GM12878 (cell line): Measurements from ENCODE around the gene EXOC4. TPM values are rescaled to one million over a fixed set of nuclear protein-coding genes. Genes with fewer than 3 reads are reported as not detected.

Experiments used
- ATAC-seq: fragments of 200-7000 bp; cut with Tn5 transposase; 3 replicates; pipeline ENCODE4 v1.9.1; 2020; ENCODE audit warnings: mild to moderate bottlenecking, moderate library complexity
- BruUV-seq: library from RNA; stranded (reverse); fragments of 400-500 nt; replicated peaks from 2 replicates; lab custom pipeline; 2021; lab: Mats Ljungman, UMichigan
- CTCF ChIA-PET: fragments of 300-600 bp; sonication (Branson Sonifier 250); formaldehyde crosslinking; extraction: SDS; loops from one replicate; lab custom pipeline; 2021; ENCODE audit warnings: inconsistent platforms; lab: Yijun Ruan, JAX
- POLR2A ChIA-PET: fragments of 350-600 bp; formaldehyde crosslinking; extraction: SDS; loops from one replicate; lab custom pipeline; 2021; ENCODE audit warnings: inconsistent platforms; lab: Charles Lee
- RAD21 ChIA-PET: fragments of 300-600 bp; sonication (Branson Sonifier 250); formaldehyde crosslinking; loops from one replicate; lab custom pipeline; 2023; ENCODE audit warnings: antibody characterized with exemption; ENCODE audit not compliant: unreplicated experiment; lab: Charles Lee
- SMC1A ChIA-PET: fragments of 300-600 bp; sonication (Branson Sonifier 250); formaldehyde crosslinking; loops from one replicate; lab custom pipeline; 2023; ENCODE audit not compliant: unreplicated experiment, uncharacterized antibody; lab: Charles Lee
- DNase-seq: peaks from one replicate; pipeline ENCODE4 v3.0.0-alpha.2; 2011; ENCODE audit warnings: low read depth, low spot score
- FAIRE-seq: peaks from 3 replicates; lab custom pipeline; 2011; peaks lifted over from hg19 to GRCh38; lab: Jason Lieb, UNC
- H2AFZ ChIP-seq: 2 replicates; pipeline ENCODE4 v1.6.0; 2011; ENCODE audit warnings: low read depth, low read length, control low read depth; ENCODE audit not compliant: control insufficient read depth
- H3K27ac ChIP-seq: 2 replicates; pipeline ENCODE4 v1.5.1; 2011; ENCODE audit warnings: control low read depth; ENCODE audit not compliant: control insufficient read depth, insufficient read depth
- H3K27me3 ChIP-seq, 2 experiments: replicated peaks in 1 of 2; 2 replicates each; pipeline versions ENCODE4 v1.6.0 to v1.6.1; 2011; ENCODE audit warnings: low read length in 1 of 2; ENCODE audit not compliant: control insufficient read depth in 2 of 2, insufficient read depth in 2 of 2
- H3K36me3 ChIP-seq, 2 experiments: 2 replicates each; pipeline ENCODE4 v1.5.1; 2011; ENCODE audit warnings: low read length in 1 of 2; ENCODE audit not compliant: control insufficient read depth in 2 of 2, insufficient read depth in 2 of 2
- H3K4me1 ChIP-seq: 2 replicates; pipeline ENCODE4 v1.6.1; 2011; ENCODE audit warnings: mild to moderate bottlenecking, low read length, moderate library complexity, mixed read lengths; ENCODE audit not compliant: control insufficient read depth, insufficient read depth
- H3K4me2 ChIP-seq: 2 replicates; pipeline ENCODE4 v1.6.0; 2011; ENCODE audit warnings: control low read depth; ENCODE audit not compliant: control insufficient read depth, insufficient read depth
- H3K4me3 ChIP-seq: fragments of 200-600 bp; sonication (generic); 2 replicates; pipeline ENCODE4 v1.5.1; 2016
- H3K79me2 ChIP-seq: 2 replicates; pipeline ENCODE4 v1.6.0; 2011; ENCODE audit warnings: low read length; ENCODE audit not compliant: control insufficient read depth, insufficient read depth
- H3K9ac ChIP-seq: 2 replicates; pipeline ENCODE4 v1.8.0; 2011; ENCODE audit warnings: low read length, control low read depth, mixed read lengths; ENCODE audit not compliant: control insufficient read depth, insufficient read depth
- H3K9me3 ChIP-seq: replicated peaks from 3 replicates; pipeline ENCODE4 v1.5.1; 2011; ENCODE audit warnings: mild to moderate bottlenecking, low read length; ENCODE audit not compliant: control insufficient read depth, insufficient read depth
- H4K20me1 ChIP-seq: 2 replicates; pipeline ENCODE4 v1.6.0; 2011; ENCODE audit not compliant: control insufficient read depth, insufficient read depth
- EGR1 ChIP-seq, 2 experiments: IDR thresholded peaks; 1 replicate in 1 of 2; 2 replicates in 1 of 2; pipeline ENCODE4 v1.6.1; 2011 to 2012; ENCODE audit warnings: low read depth in 2 of 2, low read length in 2 of 2, borderline replicate concordance in 1 of 2, mild to moderate bottlenecking in 1 of 2, moderate library complexity in 1 of 2
- LARP7 ChIP-seq: fragments of 450-650 bp; IDR thresholded peaks from 2 replicates; pipeline ENCODE4 v1.6.1; 2017; ENCODE audit warnings: mild to moderate bottlenecking
- POU2F2 ChIP-seq: IDR thresholded peaks from 3 replicates; pipeline ENCODE4 v1.6.1; 2011; ENCODE audit warnings: low read depth, mild to moderate bottlenecking, low read length, borderline replicate concordance
- REST ChIP-seq: IDR thresholded peaks from 2 replicates; pipeline ENCODE4 v1.6.1; 2012; ENCODE audit warnings: mild to moderate bottlenecking, low read depth, low read length
- TARDBP ChIP-seq: IDR thresholded peaks from 2 replicates; pipeline ENCODE4 v1.6.1; 2016; ENCODE audit warnings: borderline replicate concordance
- WGBS: methylation state at CpG from one replicate; pipeline ENCODE4 v1.1.6; 2016; ENCODE audit warnings: low lambda C conversion rate; ENCODE audit not compliant: insufficient replicate concordance, insufficient coverage; ENCODE audit errors: missing lambda C conversion rate; 5-methylcytosine and 5-hydroxymethylcytosine counted together
- in situ Hi-C: fragments of 300-500 bp; cut with MboI; formaldehyde crosslinking; loops from 9 replicates; pipeline ENCODE4 v1.14.3; 2018; ENCODE audit warnings: mixed read lengths
- intact Hi-C: fragments of 100-400 bp; cut with micrococcal nuclease; formaldehyde crosslinking; loops from one replicate; pipeline ENCODE4 v1.14.2; 2022; ENCODE audit not compliant: unreplicated experiment
- polyA plus RNA-seq, 11 experiments: library from polyadenylated mRNA; depleted of rRNA in 4 of 11; unstranded in 6 of 11; stranded (reverse) in 5 of 11; fragments of >200 nt; fragmentation: Nextera tagmentation in 4 of 11; fragmentation: Illumina TruSeq in 1 of 11; extraction: Ambion mirVana in 4 of 11; extraction: Trizol in 1 of 11; gene quantifications; 1 replicate in 1 of 11; 2 replicates in 10 of 11; pipeline versions ENCODE4 v1.2.1 to v1.2.3, GENCODE V29; 2011 to 2016; ENCODE audit warnings: inconsistent platforms in 2 of 11, missing spikeins in 2 of 11, low read depth in 1 of 11
- total RNA-seq, 4 experiments: library from RNA; depleted of rRNA in 3 of 4; stranded (reverse); fragments of >200 nt in 3 of 4; fragmentation: Illumina TruSeq in 1 of 4; extraction: Trizol in 1 of 4; gene quantifications; 2 replicates each; pipeline versions ENCODE4 v1.2.1 to v1.2.3, GENCODE V29; 2013 to 2021

EXOC4 gene
- total and polyA plus RNA-seq, 10 of the 15 experiments (the other 5 are each of a cell fraction or from before 2014, with no cell fraction given): 13.2 to 44.5 (median 29.6) TPM

GRCh38 chr7:133501771-133502170 lies 248.9 kb downstream of the EXOC4 start (continued):
- TF ChIP-seq REST (no peak), POU2F2 (no peak)

GRCh38 chr7:133502498-133502897 lies 249.6 kb downstream of the EXOC4 start:
- no TSS peak for BruUV-seq
- RAD21 ChIA-PET: no interaction called here
- SMC1A ChIA-PET: no interaction called here
- H3K79me2 ChIP-seq: no peaks in the 10 kb centered on the region
- DNase-seq (no peak), FAIRE-seq (no peak), ATAC-seq (no peak)
- H3K27ac ChIP-seq: no peak overlapping the region
- intact Hi-C loops (no loop called here), in situ Hi-C loops (no loop called here)
- H3K4me3 ChIP-seq: no peak overlapping the region
- CTCF ChIA-PET: interaction anchor here (1.1 to 1.2 kb wide), 2 partner anchors 12 to 44 kb away, joined by 3 to 4 read pairs; no protein-coding TSS in a partner anchor
- TF ChIP-seq TARDBP (no peak), LARP7 (no peak), EGR1 (IDR thresholded peaks at IDR 0.05; ENCODE audit: borderline replicate concordance in 1 of 2, low read depth in 2 of 2, low read length in 2 of 2) (no peak)
- no peaks in the 10 kb centered on the region for H3K9me3 ChIP-seq
- 100% methylated on average over 1 of the region's 1 CpG for WGBS
- no peak overlapping the region for H3K4me2 ChIP-seq
- H3K36me3 ChIP-seq: no peaks in the 10 kb centered on the region
- no peaks in the 10 kb centered on the region for H3K4me1 ChIP-seq
- H2AFZ ChIP-seq: no peak overlapping the region
- H3K9ac ChIP-seq: no peak overlapping the region
- POLR2A ChIA-PET: no interaction called here
- H3K27me3 ChIP-seq: no peaks in the 10 kb centered on the region
- no peaks in the 10 kb centered on the region for H4K20me1 ChIP-seq
